ENCODE results near the gene RNF157. TPM values are rescaled to one million over a fixed set of nuclear protein-coding genes. Genes with fewer than 3 reads are reported as not detected.
A peak's percentile ranks its signal among the peaks of the same experiment; 100 is the strongest.

Gene RNF157
- total and polyA plus RNA-seq, 9 of the 15 experiments (the other 6 are each of a cell fraction or from before 2014, with no cell fraction given) = 8.1 to 31.7 (median 20.8) TPM

GRCh38 chr17:76241204-76241538 is 878 bp upstream of the RNF157 start (continued):
- TF ChIP-seq, protein P1, sequence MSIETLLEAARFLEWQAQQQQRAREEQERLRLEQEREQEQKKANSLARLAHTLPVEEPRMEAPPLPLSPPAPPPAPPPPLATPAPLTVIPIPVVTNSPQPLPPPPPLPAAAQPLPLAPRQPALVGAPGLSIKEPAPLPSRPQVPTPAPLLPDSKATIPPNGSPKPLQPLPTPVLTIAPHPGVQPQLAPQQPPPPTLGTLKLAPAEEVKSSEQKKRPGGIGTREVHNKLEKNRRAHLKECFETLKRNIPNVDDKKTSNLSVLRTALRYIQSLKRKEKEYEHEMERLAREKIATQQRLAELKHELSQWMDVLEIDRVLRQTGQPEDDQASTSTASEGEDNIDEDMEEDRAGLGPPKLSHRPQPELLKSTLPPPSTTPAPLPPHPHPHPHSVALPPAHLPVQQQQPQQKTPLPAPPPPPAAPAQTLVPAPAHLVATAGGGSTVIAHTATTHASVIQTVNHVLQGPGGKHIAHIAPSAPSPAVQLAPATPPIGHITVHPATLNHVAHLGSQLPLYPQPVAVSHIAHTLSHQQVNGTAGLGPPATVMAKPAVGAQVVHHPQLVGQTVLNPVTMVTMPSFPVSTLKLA (conservative IDR thresholded peaks at IDR 0.05) = peak in 1 of 2 experiments; percentile 32; a peak in 2 of 4 replicates
- TF ChIP-seq FOSL1 (tag; conservative IDR thresholded peaks at IDR 0.05) (no peak), DPF2 (IDR thresholded peaks at IDR 0.05) (peak; percentile 36; the same call in 1 of the 2 replicates), HMG20A (CRISPR knock-in tag; conservative IDR thresholded peaks at IDR 0.05) (no peak), ZBTB8A (IDR thresholded peaks at IDR 0.05; ENCODE audit: partially characterized antibody) (no peak), PHTF2 (CRISPR knock-in tag; IDR thresholded peaks at IDR 0.05) (no peak), RREB1 (CRISPR knock-in tag; IDR thresholded peaks at IDR 0.05) (no peak), NR4A1 (CRISPR knock-in tag; IDR thresholded peaks at IDR 0.05) (no peak), NR4A1 (tag; IDR thresholded peaks at IDR 0.05) (0 out of 2 replicates have a peak, but pooled peaks have one; percentile 2), ZBED1 (IDR thresholded peaks at IDR 0.05) (no peak), CHD1 (IDR thresholded peaks at IDR 0.05; ENCODE audit: low read length) (peak; percentile 40), TARDBP (IDR thresholded peaks at IDR 0.05) (no peak), SMAD4 (CRISPR knock-in tag; conservative IDR thresholded peaks at IDR 0.05) (no peak), ARID2 (IDR thresholded peaks at IDR 0.05) (peak; percentile 7; the same call in 1 of the 2 replicates), CEBPG (CRISPR knock-in tag; IDR thresholded peaks at IDR 0.05) (0 out of 2 replicates have a peak, but pooled peaks have one; percentile 13), CEBPG (tag; conservative IDR thresholded peaks at IDR 0.05 in 1 of 2, IDR thresholded peaks at IDR 0.05 in 1 of 2) (peak in 1 of 2 experiments; percentile 52; a peak in 1 of 4 replicates), LCOR (CRISPR knock-in tag; IDR thresholded peaks at IDR 0.05) (0 out of 2 replicates have a peak, but pooled peaks have one; percentile 51), ZNF395 (CRISPR knock-in tag; IDR thresholded peaks at IDR 0.05) (0 out of 2 replicates have a peak, but pooled peaks have one; percentile 17), NR2C1 (IDR thresholded peaks at IDR 0.05) (no peak), NR2C1 (tag; IDR thresholded peaks at IDR 0.05) (no peak)
- TF ChIP-seq, protein P2, sequence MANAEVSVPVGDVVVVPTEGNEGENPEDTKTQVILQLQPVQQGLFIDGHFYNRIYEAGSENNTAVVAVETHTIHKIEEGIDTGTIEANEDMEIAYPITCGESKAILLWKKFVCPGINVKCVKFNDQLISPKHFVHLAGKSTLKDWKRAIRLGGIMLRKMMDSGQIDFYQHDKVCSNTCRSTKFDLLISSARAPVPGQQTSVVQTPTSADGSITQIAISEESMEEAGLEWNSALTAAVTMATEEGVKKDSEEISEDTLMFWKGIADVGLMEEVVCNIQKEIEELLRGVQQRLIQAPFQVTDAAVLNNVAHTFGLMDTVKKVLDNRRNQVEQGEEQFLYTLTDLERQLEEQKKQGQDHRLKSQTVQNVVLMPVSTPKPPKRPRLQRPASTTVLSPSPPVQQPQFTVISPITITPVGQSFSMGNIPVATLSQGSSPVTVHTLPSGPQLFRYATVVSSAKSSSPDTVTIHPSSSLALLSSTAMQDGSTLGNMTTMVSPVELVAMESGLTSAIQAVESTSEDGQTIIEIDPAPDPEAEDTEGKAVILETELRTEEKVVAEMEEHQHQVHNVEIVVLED (CRISPR knock-in tag; IDR thresholded peaks at IDR 0.05) = no peak
